Calu3 (cell line): Measurements from ENCODE around the gene EFCAB11. TPM values are rescaled to one million over a fixed set of nuclear protein-coding genes. Genes with fewer than 3 reads are reported as not detected.

Experiments
- BruUV-seq: library from RNA; stranded (reverse); fragments of 400-500 nt; replicated peaks from 2 replicates; lab custom pipeline; 2021; lab: Mats Ljungman, UMichigan
- CTCF ChIA-PET: fragments of 300-600 bp; sonication (Branson Sonifier 250); formaldehyde crosslinking; loops from one replicate; lab custom pipeline; 2022; ENCODE audit warnings: antibody characterized with exemption; lab: Charles Lee
- DNase-seq: peaks from one replicate; pipeline ENCODE4 v3.0.0; 2022
- H3K27ac Mint-ChIP-seq: one replicate; pipeline ENCODE4 v1.8.0; 2022; ENCODE audit warnings: mixed read lengths; ENCODE audit not compliant: unreplicated experiment
- H3K27me3 Mint-ChIP-seq: one replicate; pipeline ENCODE4 v1.8.0; 2022; ENCODE audit warnings: mixed read lengths; ENCODE audit not compliant: unreplicated experiment
- H3K36me3 Mint-ChIP-seq: one replicate; pipeline ENCODE4 v1.8.0; 2022; ENCODE audit warnings: mild to moderate bottlenecking, moderate library complexity, mixed read lengths; ENCODE audit not compliant: insufficient read depth, unreplicated experiment
- H3K4me1 Mint-ChIP-seq: one replicate; pipeline ENCODE4 v1.8.0; 2022; ENCODE audit warnings: mild to moderate bottlenecking, low read depth, mixed read lengths; ENCODE audit not compliant: unreplicated experiment
- H3K4me3 Mint-ChIP-seq: one replicate; pipeline ENCODE4 v1.8.0; 2022; ENCODE audit warnings: mild to moderate bottlenecking, low read depth, moderate library complexity, mixed read lengths; ENCODE audit not compliant: unreplicated experiment
- H3K9me3 Mint-ChIP-seq: one replicate; pipeline ENCODE4 v1.8.0; 2022; ENCODE audit warnings: low read depth, mixed read lengths; ENCODE audit not compliant: unreplicated experiment
- CTCF ChIP-seq: fragments of 200-600 bp; IDR thresholded peaks from one replicate; pipeline ENCODE4 v1.8.0; 2022; ENCODE audit warnings: antibody characterized with exemption; ENCODE audit not compliant: unreplicated experiment
- intact Hi-C: fragments of 100-400 bp; cut with micrococcal nuclease; formaldehyde crosslinking; loops from one replicate; pipeline ENCODE4 v1.10.0; 2022; ENCODE audit not compliant: unreplicated experiment
- total RNA-seq: library from RNA; stranded (reverse); gene quantifications from 2 replicates; pipeline ENCODE4 v1.2.3, GENCODE V29; 2022

EFCAB11 gene
- total RNA-seq, 1 experiment from 2014 or later = 29.4 TPM

GRCh38 chr14:89755816-89756215, 198.7 kb downstream of the EFCAB11 start:
- DNase-seq = no peak
- CTCF ChIA-PET = no interaction called here
- TF ChIP-seq CTCF = no peak
- no peak overlapping the region for H3K27ac Mint-ChIP-seq
- peaks cover 4% of the 10 kb centered on the region for H3K9me3 Mint-ChIP-seq
- BruUV-seq = no TSS peak
- intact Hi-C loops = no loop called here
- H3K4me3 Mint-ChIP-seq = no peak overlapping the region
- H3K27me3 Mint-ChIP-seq = peaks cover 14% of the 10 kb centered on the region
- H3K36me3 Mint-ChIP-seq = no peaks in the 10 kb centered on the region
- H3K4me1 Mint-ChIP-seq = no peaks in the 10 kb centered on the region

GRCh38 chr14:89753828-89754412, 200.6 kb downstream of the EFCAB11 start:
- Mint-ChIP-seq H3K4me3 (no peak overlapping the region), H3K27ac (no peak overlapping the region), H3K27me3 (no peaks in the 10 kb centered on the region), H3K4me1 (no peaks in the 10 kb centered on the region), H3K36me3 (no peaks in the 10 kb centered on the region), H3K9me3 (peaks cover 4% of the 10 kb centered on the region)
- intact Hi-C loops = no loop called here
- CTCF ChIA-PET = no interaction called here
- no peak for TF ChIP-seq CTCF
- no TSS peak for BruUV-seq
- DNase-seq = no peak

- intact Hi-C loops = no loop called here
- Mint-ChIP-seq H3K4me1 (no peaks in the 10 kb centered on the region), H3K36me3 (no peaks in the 10 kb centered on the region), H3K27ac (no peak overlapping the region), H3K27me3 (no peaks in the 10 kb centered on the region), H3K4me3 (no peak overlapping the region), H3K9me3 (no peaks in the 10 kb centered on the region)
- CTCF ChIA-PET = interaction anchor here (0.6 kb wide), 1 partner anchor 49 kb away, joined by 3 read pairs; no protein-coding TSS in a partner anchor
- no peak for TF ChIP-seq CTCF
- BruUV-seq = no TSS peak
- DNase-seq = no peak
Measured at GRCh38 chr14:89750908-89751392, 203.6 kb downstream of the EFCAB11 start.

GRCh38 chr14:89750281-89750755, 204.2 kb downstream of the EFCAB11 start:
- no peak overlapping the region for H3K4me3 Mint-ChIP-seq
- no peaks in the 10 kb centered on the region for H3K36me3 Mint-ChIP-seq
- H3K27me3 Mint-ChIP-seq = no peaks in the 10 kb centered on the region
- H3K9me3 Mint-ChIP-seq = no peaks in the 10 kb centered on the region
- no TSS peak for BruUV-seq
- DNase-seq = no peak
- H3K4me1 Mint-ChIP-seq = no peaks in the 10 kb centered on the region
- CTCF ChIA-PET = no interaction called here
- TF ChIP-seq CTCF = no peak
- H3K27ac Mint-ChIP-seq = no peak overlapping the region
- intact Hi-C loops = no loop called here
